A549 treated with dexamethasone at 1 μM for 4 hours (cell line): ENCODE results near the gene PABPC3. TPM values are rescaled to one million over a fixed set of nuclear protein-coding genes. Genes with fewer than 3 reads are reported as not detected.

Experiments used
- total RNA-seq: library from RNA; stranded (reverse); fragments of 200-300 nt; extraction: Qiagen RNA extraction; gene quantifications from 5 replicates; pipeline ENCODE4 v1.2.3, GENCODE V29; 2022

Gene PABPC3
- 0.14 to 0.22 TPM (median 0.21 TPM) in 5 replicates for total RNA-seq

GRCh38 chr13:25095851-25096453, at the start of gene PABPC3:
Gene PABPC3, plus strand, starts transcription at chr13:25096136. Its CDS starts 63 bp downstream, at chr13:25096199.

Other genes with a start within 250 kb of the PABPC3 start
- gene AMER2, start 76.2 kb downstream of the PABPC3 start, total RNA-seq, result not detected in 5 replicates
- 7.6 to 10.2 TPM (median 9.1 TPM) in 5 replicates for gene MTMR6, start 191.4 kb downstream of the PABPC3 start, total RNA-seq
- 16.7 to 23.1 TPM (median 20.7 TPM) in 5 replicates for gene NUP58, start 205.5 kb downstream of the PABPC3 start, total RNA-seq